Mammary epithelial cell (primary cell): ENCODE results near the gene AK9.

Experiments
- CTCF ChIP-seq, 2 donors: IDR thresholded peaks in 1 of 2; conservative IDR thresholded peaks in 1 of 2; 2 replicates each; pipeline ENCODE4 v1.5.1; 2011 to 2012; ENCODE audit warnings: inconsistent platforms in 2 of 2, low read length in 2 of 2, mild to moderate bottlenecking in 2 of 2, control low read depth in 1 of 2, low read depth in 1 of 2; ENCODE audit not compliant: insufficient read depth in 1 of 2; ENCODE audit errors: extremely low read depth in 1 of 2
- EZH2 ChIP-seq: IDR thresholded peaks from 2 replicates; pipeline ENCODE4 v1.6.1; 2012; ENCODE audit warnings: low read length, inconsistent platforms, borderline replicate concordance

GRCh38 chr6:109628158-109629000, 62.6 kb downstream of the AK9 start:
- TF ChIP-seq CTCF (conservative IDR thresholded peaks at IDR 0.05 in 1 of 2, IDR thresholded peaks at IDR 0.05 in 1 of 2; ENCODE audit: extremely low read depth in 1 of 2, insufficient read depth in 1 of 2, low read depth in 1 of 2, low read length in 2 of 2) (no peak), EZH2 (no peak)
